Measurements from ENCODE around the gene SLC38A3. TPM values are rescaled to one million over a fixed set of nuclear protein-coding genes. Genes with fewer than 3 reads are reported as not detected.

Gene SLC38A3
- total RNA-seq, 1 donor from 2014 or later, result not detected

GRCh38 chr3:50189274-50189673 lies 15.8 kb upstream of the SLC38A3 start:
- H3K27me3 ChIP-seq (ENCODE audit: low read depth), result peaks cover 16% of the 10 kb centered on the region
- ATAC-seq (peak; percentile 63 to 76), DNase-seq (peak; percentile 71)
- TF ChIP-seq CTCF (IDR thresholded peaks at IDR 0.05), result peak; percentile 76
- H3K4me3 ChIP-seq, result no peak overlapping the region
- peaks cover 21% of the 10 kb centered on the region for H3K36me3 ChIP-seq
- no peaks in the 10 kb centered on the region for H3K9me3 ChIP-seq
- intact Hi-C loops (cut with DNase I), result no loop called here
- H3K4me1 ChIP-seq, result peaks cover 22% of the 10 kb centered on the region
- H3K27ac ChIP-seq, result no peak overlapping the region

- intact Hi-C loops (cut with DNase I), result no loop called here
- Histone ChIP-seq H3K9me3 (no peaks in the 10 kb centered on the region), H3K4me3 (no peak overlapping the region), H3K36me3 (peaks cover 17% of the 10 kb centered on the region), H3K4me1 (peaks cover 27% of the 10 kb centered on the region), H3K27me3 (ENCODE audit: low read depth) (peaks cover 21% of the 10 kb centered on the region), H3K27ac (no peak overlapping the region)
- DNase-seq (no peak), ATAC-seq (no peak)
- no peak for TF ChIP-seq CTCF (IDR thresholded peaks at IDR 0.05)
Measured at GRCh38 chr3:50189989-50190388, 15.1 kb upstream of the SLC38A3 start.

GRCh38 chr3:50190936-50191660 lies 14.0 kb upstream of the SLC38A3 start, which contains the start of gene GNAT1:
Gene GNAT1 (plus strand): TSS chr3:50191610. CDS start chr3:50191726, 116 bp downstream.
- Histone ChIP-seq H3K9me3 (no peaks in the 10 kb centered on the region), H3K4me3 (no peak within 1 kb of the TSS), H3K4me1 (peaks cover 27% of the 10 kb centered on the region), H3K36me3 (peaks cover 6% of the 10 kb centered on the region), H3K27me3 (ENCODE audit: low read depth) (peaks cover 31% of the 10 kb centered on the region), H3K27ac (no peak within 1 kb of the TSS)
- no peak for TF ChIP-seq CTCF (IDR thresholded peaks at IDR 0.05)
- ATAC-seq, result no peak
- DNase-seq, result no peak
- intact Hi-C loops (cut with DNase I), result no loop called here

GRCh38 chr3:50192124-50192523 lies 12.9 kb upstream of the SLC38A3 start:
- Histone ChIP-seq H3K4me3 (no peak overlapping the region), H3K4me1 (peaks cover 27% of the 10 kb centered on the region), H3K27ac (no peak overlapping the region), H3K36me3 (no peaks in the 10 kb centered on the region), H3K27me3 (ENCODE audit: low read depth) (peaks cover 32% of the 10 kb centered on the region), H3K9me3 (no peaks in the 10 kb centered on the region)
- no peak for TF ChIP-seq CTCF (IDR thresholded peaks at IDR 0.05)
- ATAC-seq, result no peak
- intact Hi-C loops (cut with DNase I), result no loop called here
- no peak for DNase-seq

GRCh38 chr3:50192689-50193141 lies 12.4 kb upstream of the SLC38A3 start:
- Histone ChIP-seq H3K9me3 (no peaks in the 10 kb centered on the region), H3K27ac (no peak overlapping the region), H3K4me3 (no peak overlapping the region), H3K4me1 (peaks cover 27% of the 10 kb centered on the region), H3K36me3 (no peaks in the 10 kb centered on the region), H3K27me3 (ENCODE audit: low read depth) (peaks cover 32% of the 10 kb centered on the region)
- TF ChIP-seq CTCF (IDR thresholded peaks at IDR 0.05), result peak; percentile 93
- intact Hi-C loops (cut with DNase I), result no loop called here
- ATAC-seq, result peak; percentile 48 to 55
- peak; percentile 79 for DNase-seq
